Mucosa of stomach (tissue), 1 donor: ENCODE data around the gene SASH1.
A peak's percentile ranks its signal among the peaks of the same experiment; 100 is the strongest.

Experiments used
- H3K27me3 ChIP-seq: one replicate; pipeline ENCODE4 v1.7.0; 2013; ENCODE audit warnings: mild to moderate bottlenecking, low read length; ENCODE audit not compliant: control insufficient read depth, insufficient read depth
- H3K36me3 ChIP-seq: one replicate; pipeline ENCODE4 v1.7.0; 2013; ENCODE audit warnings: low read length; ENCODE audit not compliant: control insufficient read depth, insufficient read depth
- H3K4me1 ChIP-seq: one replicate; pipeline ENCODE4 v1.7.0; 2013; ENCODE audit warnings: mild to moderate bottlenecking, low read length; ENCODE audit not compliant: control insufficient read depth, insufficient read depth
- H3K4me3 ChIP-seq: one replicate; pipeline ENCODE4 v1.7.0; 2013; ENCODE audit warnings: low read length
- H3K9ac ChIP-seq: one replicate; pipeline ENCODE4 v1.7.0; 2013; ENCODE audit warnings: mild to moderate bottlenecking, low read length, moderate library complexity
- H3K9me3 ChIP-seq: one replicate; pipeline ENCODE4 v1.7.0; 2013; ENCODE audit warnings: mild to moderate bottlenecking, low read length, moderate library complexity; ENCODE audit not compliant: control insufficient read depth
- donor health status: Pancreatic carcinoma.

The SASH1 gene

GRCh38 chr6:148342350-148343046 is at the start of gene SASH1:
SASH1 (plus strand) TSS chr6:148342838; CDS start chr6:148343068, 230 bp downstream.
- Histone ChIP-seq H3K4me1 (peaks cover 17% of the 10 kb centered on the region), H3K4me3 (peak within 1 kb of the TSS; percentile 66), H3K9ac (peak within 1 kb of the TSS; percentile 78), H3K27me3 (no peaks in the 10 kb centered on the region), H3K9me3 (no peaks in the 10 kb centered on the region), H3K36me3 (no peaks in the 10 kb centered on the region)

GRCh38 chr6:148293181-148293995 is 49.2 kb upstream of the SASH1 start:
- H3K27me3 ChIP-seq = no peaks in the 10 kb centered on the region
- H3K9me3 ChIP-seq = no peaks in the 10 kb centered on the region
- H3K4me3 ChIP-seq = no peak overlapping the region
- H3K36me3 ChIP-seq = no peaks in the 10 kb centered on the region
- no peak overlapping the region for H3K9ac ChIP-seq
- H3K4me1 ChIP-seq = no peaks in the 10 kb centered on the region

GRCh38 chr6:148294059-148294458 is 48.6 kb upstream of the SASH1 start:
- Histone ChIP-seq H3K27me3 (no peaks in the 10 kb centered on the region), H3K4me1 (no peaks in the 10 kb centered on the region), H3K9ac (no peak overlapping the region), H3K9me3 (no peaks in the 10 kb centered on the region), H3K4me3 (no peak overlapping the region), H3K36me3 (no peaks in the 10 kb centered on the region)

DNA sequence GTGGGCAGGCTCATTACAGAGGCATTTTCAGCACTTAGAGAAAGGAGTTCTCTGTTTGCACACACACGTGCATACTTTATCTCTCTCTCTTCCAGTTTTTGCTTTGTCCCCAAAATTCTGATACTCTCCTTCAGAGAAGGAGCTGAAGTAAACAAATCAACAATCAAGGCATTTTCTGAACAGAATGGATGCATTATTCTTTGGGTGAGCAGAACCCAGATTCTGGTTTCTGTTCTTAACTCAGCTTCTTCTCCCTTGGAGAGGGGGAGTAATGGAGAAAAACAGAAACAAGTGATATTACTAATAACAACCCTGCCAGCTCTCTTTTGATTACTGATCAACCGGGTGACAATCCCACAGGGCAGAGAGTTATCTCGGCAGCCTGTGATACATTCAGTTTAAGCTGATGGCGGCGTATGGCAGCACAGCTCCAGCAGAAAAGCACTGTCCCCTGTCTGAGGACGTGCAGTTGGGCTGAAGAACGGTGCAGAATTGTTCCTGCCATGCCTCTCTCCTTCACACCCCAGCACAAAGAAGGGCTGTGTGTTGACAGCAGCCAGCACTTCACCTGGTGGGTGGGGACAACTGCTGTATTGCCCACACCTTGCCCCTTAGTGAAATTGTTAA is 47.3 kb upstream of the SASH1 start:
- Histone ChIP-seq H3K4me1 (no peaks in the 10 kb centered on the region), H3K36me3 (no peaks in the 10 kb centered on the region), H3K9ac (no peak overlapping the region), H3K27me3 (no peaks in the 10 kb centered on the region), H3K4me3 (no peak overlapping the region), H3K9me3 (no peaks in the 10 kb centered on the region)

GRCh38 chr6:148296771-148297170 is 45.9 kb upstream of the SASH1 start:
- Histone ChIP-seq H3K4me1 (no peaks in the 10 kb centered on the region), H3K27me3 (no peaks in the 10 kb centered on the region), H3K9ac (no peak overlapping the region), H3K4me3 (no peak overlapping the region), H3K9me3 (no peaks in the 10 kb centered on the region), H3K36me3 (no peaks in the 10 kb centered on the region)

- Histone ChIP-seq H3K9ac (no peak overlapping the region), H3K9me3 (no peaks in the 10 kb centered on the region), H3K36me3 (no peaks in the 10 kb centered on the region), H3K27me3 (no peaks in the 10 kb centered on the region), H3K4me3 (no peak overlapping the region), H3K4me1 (no peaks in the 10 kb centered on the region)
Observed at GRCh38 chr6:148298683-148299082, 44.0 kb upstream of the SASH1 start.

DNA sequence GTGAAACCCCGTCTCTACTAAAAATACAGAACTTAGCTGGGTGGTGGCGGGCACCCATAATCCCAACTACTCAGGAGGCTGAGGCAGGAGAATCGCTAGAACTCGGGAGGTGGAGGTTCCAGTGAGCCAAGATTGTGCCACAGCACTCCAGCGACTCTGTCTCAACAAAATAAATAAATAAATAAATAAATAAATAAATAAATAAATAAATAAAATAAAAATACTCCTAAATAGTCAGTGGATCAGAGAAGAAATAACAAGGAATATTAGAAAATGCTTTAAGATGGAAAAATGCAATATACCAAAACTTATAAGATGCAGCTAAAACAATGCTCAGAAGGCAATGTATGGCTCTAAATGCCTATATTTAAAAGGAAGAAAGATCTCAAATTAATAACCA is 39.0 kb upstream of the SASH1 start:
- Histone ChIP-seq H3K36me3 (no peaks in the 10 kb centered on the region), H3K4me1 (no peaks in the 10 kb centered on the region), H3K9ac (no peak overlapping the region), H3K27me3 (no peaks in the 10 kb centered on the region), H3K9me3 (no peaks in the 10 kb centered on the region), H3K4me3 (no peak overlapping the region)

- peaks cover 9% of the 10 kb centered on the region for H3K4me1 ChIP-seq
- no peak overlapping the region for H3K4me3 ChIP-seq
- H3K9me3 ChIP-seq = no peaks in the 10 kb centered on the region
- H3K27me3 ChIP-seq = no peaks in the 10 kb centered on the region
- H3K36me3 ChIP-seq = no peaks in the 10 kb centered on the region
- H3K9ac ChIP-seq = no peak overlapping the region
Observed at GRCh38 chr6:148304976-148305375, 37.7 kb upstream of the SASH1 start.

DNA sequence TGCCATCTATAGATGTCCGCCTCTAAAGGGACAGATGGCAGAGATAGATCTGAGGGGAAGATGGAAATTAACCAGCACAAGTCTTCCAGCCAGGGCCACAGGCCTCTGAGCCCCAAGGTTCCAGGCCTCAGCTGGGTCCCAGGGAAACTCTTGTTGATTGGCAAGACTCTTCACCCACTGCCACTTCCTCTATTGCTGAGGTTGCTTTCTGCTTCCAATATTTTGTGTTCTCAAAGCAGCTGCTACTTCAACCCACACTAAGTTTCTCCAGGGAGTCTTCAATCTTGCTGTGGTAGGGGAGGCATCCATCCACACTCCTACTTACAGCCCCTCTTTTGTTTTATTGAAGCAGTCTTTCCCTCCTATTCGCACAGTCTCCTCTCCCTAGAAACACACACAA is 36.4 kb upstream of the SASH1 start:
- no peak overlapping the region for H3K4me3 ChIP-seq
- no peaks in the 10 kb centered on the region for H3K36me3 ChIP-seq
- peaks cover 9% of the 10 kb centered on the region for H3K4me1 ChIP-seq
- H3K27me3 ChIP-seq = no peaks in the 10 kb centered on the region
- H3K9ac ChIP-seq = no peak overlapping the region
- no peaks in the 10 kb centered on the region for H3K9me3 ChIP-seq

- H3K36me3 ChIP-seq = no peaks in the 10 kb centered on the region
- H3K27me3 ChIP-seq = no peaks in the 10 kb centered on the region
- H3K4me1 ChIP-seq = peaks cover 9% of the 10 kb centered on the region
- H3K9me3 ChIP-seq = no peaks in the 10 kb centered on the region
- no peak overlapping the region for H3K9ac ChIP-seq
- H3K4me3 ChIP-seq = no peak overlapping the region
Observed at GRCh38 chr6:148307405-148307804, 35.2 kb upstream of the SASH1 start.

DNA sequence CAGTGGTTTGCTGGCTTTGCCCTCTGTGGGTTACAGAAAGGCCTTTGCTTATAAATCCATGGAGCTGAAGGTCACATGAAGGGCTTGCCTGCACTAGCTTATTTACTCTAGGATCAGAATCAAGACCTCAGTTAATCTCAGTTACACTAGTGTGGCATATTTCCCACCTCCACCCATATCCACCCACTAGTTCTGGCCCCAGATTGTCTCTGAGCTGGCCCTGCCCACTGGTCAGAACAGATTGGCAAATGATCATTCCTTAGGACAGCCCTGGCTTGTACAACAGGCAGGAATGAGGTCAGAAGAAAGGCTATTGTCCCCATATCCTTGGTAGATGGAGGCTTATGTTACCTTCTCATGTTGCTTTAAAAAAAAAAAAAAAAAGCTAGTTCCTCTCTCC is 33.3 kb upstream of the SASH1 start:
- H3K36me3 ChIP-seq = no peaks in the 10 kb centered on the region
- peaks cover 9% of the 10 kb centered on the region for H3K4me1 ChIP-seq

GRCh38 chr6:148311966-148312669 is 30.5 kb upstream of the SASH1 start:
- no peak overlapping the region for H3K4me3 ChIP-seq
- H3K27me3 ChIP-seq = no peaks in the 10 kb centered on the region
- H3K9ac ChIP-seq = no peak overlapping the region
- H3K9me3 ChIP-seq = no peaks in the 10 kb centered on the region
- no peaks in the 10 kb centered on the region for H3K36me3 ChIP-seq
- peaks cover 9% of the 10 kb centered on the region for H3K4me1 ChIP-seq

More for the DNA sequence above, 33.3 kb upstream of the SASH1 start:
- H3K4me3 ChIP-seq = no peak overlapping the region
- no peaks in the 10 kb centered on the region for H3K9me3 ChIP-seq
- no peaks in the 10 kb centered on the region for H3K27me3 ChIP-seq
- H3K9ac ChIP-seq = no peak overlapping the region
